Neural cell (in vitro differentiated cells): ENCODE results near the gene FHIT. TPM values are rescaled to one million over a fixed set of nuclear protein-coding genes. Genes with fewer than 3 reads are reported as not detected.

Source experiments
- H2AFZ ChIP-seq: fragments of 200-600, 300-800 bp; sonication (generic), shearing (Covaris generic); 2 replicates; pipeline ENCODE4 v1.6.0; 2014; ENCODE audit warnings: low read depth, mild to moderate bottlenecking, antibody characterized with exemption, low read length, moderate library complexity
- H3F3A ChIP-seq: fragments of 200-600 bp; shearing (Covaris generic); 2 replicates; pipeline ENCODE4 v1.6.1; 2016; ENCODE audit warnings: mild to moderate bottlenecking, moderate library complexity, mixed read lengths, antibody characterized with exemption, low read length; ENCODE audit not compliant: insufficient read depth, poor library complexity, severe bottlenecking
- H3K27ac ChIP-seq: fragments of 200-600, 300-800 bp; sonication (generic), shearing (Covaris generic); 2 replicates; pipeline ENCODE4 v1.5.1; 2014; ENCODE audit warnings: mild to moderate bottlenecking, low read length, moderate library complexity
- H3K27me3 ChIP-seq: fragments of 300-800, 200-600 bp; sonication (generic), shearing (Covaris generic); 2 replicates; pipeline ENCODE4 v1.6.0; 2014; ENCODE audit warnings: mild to moderate bottlenecking, low read depth, low read length, moderate library complexity; ENCODE audit not compliant: insufficient read depth
- H3K36me3 ChIP-seq: fragments of 300-800, 200-600 bp; sonication (generic), shearing (Covaris generic); 2 replicates; pipeline ENCODE4 v1.5.1; 2014; ENCODE audit warnings: mild to moderate bottlenecking, antibody characterized with exemption, low read length, moderate library complexity; ENCODE audit not compliant: insufficient read depth
- H3K4me2 ChIP-seq: fragments of 300-800, 200-600 bp; sonication (generic), shearing (Covaris generic); 2 replicates; pipeline ENCODE4 v1.6.0; 2014; ENCODE audit warnings: mild to moderate bottlenecking, low read length
- H3K4me3 ChIP-seq: fragments of 300-800, 200-600 bp; sonication (generic), shearing (Covaris generic); 2 replicates; pipeline ENCODE4 v1.5.1; 2014; ENCODE audit warnings: mild to moderate bottlenecking, low read length, moderate library complexity
- H3K79me2 ChIP-seq: fragments of 200-600 bp; shearing (Covaris generic); replicated peaks from 2 replicates; pipeline ENCODE4 v1.6.0; 2014; ENCODE audit warnings: mild to moderate bottlenecking, low read length, moderate library complexity; ENCODE audit not compliant: insufficient read depth
- H3K9ac ChIP-seq: fragments of 300-800, 200-600 bp; sonication (generic), shearing (Covaris generic); 2 replicates; pipeline ENCODE4 v1.6.1; 2016; ENCODE audit warnings: mild to moderate bottlenecking, low read length, mixed read lengths
- H3K9me2 ChIP-seq: fragments of 200-600 bp; shearing (Covaris generic); 2 replicates; pipeline ENCODE4 v1.6.1; 2016; ENCODE audit warnings: mild to moderate bottlenecking, low read length, mixed read lengths; ENCODE audit not compliant: insufficient read depth
- H3K9me3 ChIP-seq: fragments of 200-600, 300-800 bp; sonication (generic), shearing (Covaris generic); 2 replicates; pipeline ENCODE4 v1.6.1; 2016; ENCODE audit warnings: mild to moderate bottlenecking, mixed run types, low read length, moderate library complexity, mixed read lengths
- H4K20me1 ChIP-seq: fragments of 200-600 bp; shearing (Covaris generic); 2 replicates; pipeline ENCODE4 v1.6.1; 2016; ENCODE audit warnings: mild to moderate bottlenecking, mixed run types; ENCODE audit not compliant: insufficient read depth
- CTCF ChIP-seq: fragments of 450-650 bp; IDR thresholded peaks from 2 replicates; pipeline ENCODE4 v1.5.1; 2014; ENCODE audit warnings: antibody characterized with exemption, mild to moderate bottlenecking, moderate library complexity; ENCODE audit not compliant: poor library complexity, severe bottlenecking
- EP300 ChIP-seq: fragments of 450-650 bp; conservative IDR thresholded peaks from 2 replicates; pipeline ENCODE4 v1.6.1; 2014; ENCODE audit warnings: antibody characterized with exemption, mild to moderate bottlenecking, moderate library complexity; ENCODE audit not compliant: poor library complexity, severe bottlenecking
- EZH2 ChIP-seq: fragments of 200-600, 300-800 bp; shearing (Covaris generic), sonication (generic); IDR thresholded peaks from 2 replicates; pipeline ENCODE4 v1.6.1; 2014; ENCODE audit warnings: antibody characterized with exemption, low read length, borderline replicate concordance, mild to moderate bottlenecking; ENCODE audit not compliant: insufficient read depth, poor library complexity, severe bottlenecking
- MXI1 ChIP-seq: fragments of 450-650 bp; conservative IDR thresholded peaks from 2 replicates; pipeline ENCODE4 v1.6.1; 2014; ENCODE audit warnings: antibody characterized with exemption, mild to moderate bottlenecking; ENCODE audit not compliant: poor library complexity, severe bottlenecking
- POLR2AphosphoS5 ChIP-seq: IDR thresholded peaks from 2 replicates; pipeline ENCODE4 v1.6.1; 2012
- RAD21 ChIP-seq: fragments of 450-650 bp; conservative IDR thresholded peaks from 2 replicates; pipeline ENCODE4 v1.6.1; 2014; ENCODE audit warnings: antibody characterized with exemption, mild to moderate bottlenecking, moderate library complexity
- REST ChIP-seq: IDR thresholded peaks from 2 replicates; pipeline ENCODE4 v1.6.1; 2012; ENCODE audit warnings: borderline replicate concordance
- SMC3 ChIP-seq: fragments of 450-650 bp; conservative IDR thresholded peaks from 2 replicates; pipeline ENCODE4 v1.6.1; 2014; ENCODE audit warnings: antibody characterized with exemption, mild to moderate bottlenecking, moderate library complexity; ENCODE audit not compliant: poor library complexity
- TAF1 ChIP-seq: IDR thresholded peaks from 2 replicates; pipeline ENCODE4 v1.6.1; 2012; ENCODE audit warnings: low read depth
- polyA plus RNA-seq: library from polyadenylated mRNA; depleted of rRNA; stranded (reverse); fragments of >200 nt; gene quantifications from 2 replicates; pipeline ENCODE4 v1.2.3, GENCODE V29; 2014

FHIT gene
- polyA plus RNA-seq, 1 donor from 2014 or later: not detected

GRCh38 chr3:61257148-61257547, 5.9 kb upstream of the FHIT start:
- H3K9me2 ChIP-seq: no peaks in the 10 kb centered on the region
- no peak overlapping the region for H3K4me2 ChIP-seq
- H3F3A ChIP-seq: no peaks in the 10 kb centered on the region
- H3K9me3 ChIP-seq: no peaks in the 10 kb centered on the region
- no peak overlapping the region for H2AFZ ChIP-seq
- H3K4me3 ChIP-seq: no peak overlapping the region
- no peak overlapping the region for H3K27ac ChIP-seq
- H3K9ac ChIP-seq: no peak overlapping the region
- H3K79me2 ChIP-seq: no peaks in the 10 kb centered on the region
- no peaks in the 10 kb centered on the region for H4K20me1 ChIP-seq
- no peaks in the 10 kb centered on the region for H3K27me3 ChIP-seq
- no peaks in the 10 kb centered on the region for H3K36me3 ChIP-seq
- TF ChIP-seq TAF1 (no peak), POLR2AphosphoS5 (no peak), REST (no peak), EZH2 (no peak), EP300 (no peak), CTCF (no peak), MXI1 (no peak), RAD21 (no peak), SMC3 (no peak)

- TF ChIP-seq TAF1 (no peak), POLR2AphosphoS5 (no peak), REST (no peak), SMC3 (no peak), EP300 (no peak), MXI1 (no peak), EZH2 (no peak), CTCF (no peak), RAD21 (no peak)
- Histone ChIP-seq H3K27ac (no peak overlapping the region), H3K36me3 (no peaks in the 10 kb centered on the region), H3F3A (no peaks in the 10 kb centered on the region), H2AFZ (no peak overlapping the region), H3K27me3 (no peaks in the 10 kb centered on the region), H3K4me3 (no peak overlapping the region), H3K4me2 (no peak overlapping the region), H3K9me2 (no peaks in the 10 kb centered on the region), H3K9me3 (no peaks in the 10 kb centered on the region), H3K79me2 (no peaks in the 10 kb centered on the region), H4K20me1 (no peaks in the 10 kb centered on the region), H3K9ac (no peak overlapping the region)
These were observed 2.5 kb upstream of the FHIT start for GRCh38 chr3:61253756-61254155.
